GM12875 (cell line): ENCODE measurements around the gene CDHR2.

Experiments
- H3K4me3 ChIP-seq: one replicate; pipeline ENCODE4 v1.5.1; 2011; ENCODE audit warnings: low read depth, low read length, control low read depth
- CTCF ChIP-seq: IDR thresholded peaks from 2 replicates; pipeline ENCODE4 v1.5.1; 2011; ENCODE audit warnings: low read depth, mild to moderate bottlenecking, control low read depth, inconsistent platforms, low read length, moderate library complexity, borderline replicate concordance; ENCODE audit not compliant: insufficient read depth

The CDHR2 gene

DNA sequence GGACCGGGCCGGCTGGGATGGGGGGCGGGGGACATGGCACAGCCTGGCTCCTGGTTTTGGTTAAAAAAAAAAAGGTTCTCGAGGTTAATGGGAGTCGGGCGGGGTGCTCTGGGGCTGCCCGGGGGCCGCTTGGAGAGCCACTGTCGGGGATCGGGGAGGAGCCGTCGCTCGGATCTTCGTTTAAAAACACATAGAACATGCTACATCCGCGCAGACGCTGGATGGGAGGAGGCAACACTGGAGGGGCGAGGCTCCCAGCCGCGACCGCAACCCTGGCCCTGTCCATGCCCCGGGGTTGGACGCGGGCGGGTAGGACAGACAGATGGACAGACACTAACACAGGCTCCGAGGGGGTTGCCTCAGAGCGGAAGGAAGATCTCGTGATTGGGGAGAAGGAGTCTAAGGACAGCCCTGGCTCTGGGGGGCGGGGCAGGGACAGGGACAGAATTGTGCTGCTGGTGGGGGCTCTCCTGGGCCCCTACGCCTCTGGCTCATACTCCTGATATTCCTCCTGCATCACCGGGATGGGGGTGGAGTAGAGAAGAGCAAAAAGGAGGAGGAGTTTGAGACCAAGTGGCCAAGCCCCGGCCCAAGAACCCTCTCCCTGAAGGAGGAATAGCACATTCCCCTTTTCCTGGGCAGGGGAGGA lies 71.3 kb downstream of the CDHR2 start:
- no peak overlapping the region for H3K4me3 ChIP-seq
- TF ChIP-seq CTCF, result no peak

- H3K4me3 ChIP-seq, result no peak overlapping the region
- no peak for TF ChIP-seq CTCF
These were observed 72.5 kb downstream of the CDHR2 start for GRCh38 chr5:176621661-176622079.

DNA sequence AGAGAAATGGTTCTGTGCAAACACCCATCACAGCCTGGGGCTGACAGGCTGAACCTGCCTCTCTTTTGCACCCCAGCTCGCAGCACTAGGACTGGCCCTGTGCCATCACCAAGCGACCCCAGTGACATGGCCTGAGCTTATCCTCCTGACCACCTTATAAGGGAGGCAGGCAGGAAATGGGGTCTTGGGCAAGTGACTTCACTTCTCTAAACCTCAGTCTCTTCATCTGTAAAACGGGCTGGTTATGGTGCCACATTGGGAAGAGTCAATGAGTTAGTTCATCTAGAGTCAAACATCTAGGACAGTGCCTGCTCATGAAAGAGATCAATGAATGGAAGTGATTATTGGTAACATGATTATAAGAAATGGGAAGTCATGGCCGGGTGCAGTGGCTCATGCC lies 75.0 kb downstream of the CDHR2 start:
- TF ChIP-seq CTCF, result no peak
- no peak overlapping the region for H3K4me3 ChIP-seq

DNA sequence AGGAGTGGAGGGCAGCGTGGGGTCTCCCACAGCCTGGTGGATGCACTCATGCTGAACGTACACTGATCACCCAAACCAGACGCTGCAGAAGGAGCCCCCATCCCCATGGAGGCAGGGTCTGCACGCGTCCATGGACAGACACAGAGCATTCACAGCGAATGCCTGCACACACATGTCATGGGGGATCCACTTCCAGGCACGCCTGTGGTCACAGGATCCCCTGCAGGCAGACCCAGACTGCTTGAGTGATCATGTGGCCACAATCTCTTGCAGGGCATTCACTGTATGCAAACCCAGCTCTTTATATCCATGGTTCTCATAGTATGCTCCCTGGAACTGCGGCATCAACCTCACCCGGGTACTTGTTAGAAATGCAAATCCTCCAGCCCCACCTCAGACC lies 75.8 kb downstream of the CDHR2 start:
- no peak overlapping the region for H3K4me3 ChIP-seq
- no peak for TF ChIP-seq CTCF

DNA sequence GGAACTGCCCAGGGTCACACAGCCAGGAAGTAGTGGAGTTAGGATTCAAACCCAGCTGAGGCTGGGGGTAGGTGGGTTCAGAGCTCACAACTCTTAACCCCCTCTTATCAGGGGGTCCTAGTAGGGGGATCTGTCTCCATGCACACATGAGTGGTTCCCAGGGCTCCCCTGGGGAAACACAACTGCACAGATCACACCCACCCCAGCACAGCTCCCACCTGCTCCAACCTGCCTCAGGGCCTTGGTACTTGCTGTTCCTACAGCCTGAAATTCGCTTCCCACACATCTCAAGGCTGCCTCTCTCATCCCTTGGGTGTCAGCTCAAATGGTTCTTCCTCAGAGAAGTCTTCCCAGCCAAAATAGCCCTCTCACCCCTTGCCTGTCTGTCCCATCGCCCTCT lies 76.4 kb downstream of the CDHR2 start:
- no peak for TF ChIP-seq CTCF
- H3K4me3 ChIP-seq, result no peak overlapping the region

GRCh38 chr5:176625966-176626875 lies 77.1 kb downstream of the CDHR2 start:
- TF ChIP-seq CTCF, result no peak
- no peak overlapping the region for H3K4me3 ChIP-seq

DNA sequence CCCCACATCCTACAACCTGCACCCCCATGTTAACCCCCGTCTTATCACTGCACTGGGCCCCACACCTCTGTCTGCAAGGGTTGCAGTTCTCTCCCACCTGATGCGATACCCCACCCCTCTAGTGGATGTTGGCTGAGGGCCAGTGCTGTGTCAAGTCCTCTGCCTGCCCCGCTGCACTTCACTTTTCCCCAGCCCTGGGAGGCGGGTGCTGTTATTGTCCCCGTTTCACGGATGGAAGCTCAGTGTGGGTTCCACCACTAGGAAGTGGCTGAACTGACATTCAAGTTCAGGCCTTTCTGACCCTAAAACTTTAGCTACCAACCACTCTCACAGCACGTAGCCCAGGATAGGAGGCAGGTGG lies 77.7 kb downstream of the CDHR2 start:
- H3K4me3 ChIP-seq, result no peak overlapping the region
- TF ChIP-seq CTCF, result no peak
